ENCODE measurements around the gene NAPSA. TPM values are rescaled to one million over a fixed set of nuclear protein-coding genes. Genes with fewer than 3 reads are reported as not detected.

Gene NAPSA
- total RNA-seq, 2 donors from 2014 or later, result 0.85 to 5.0 TPM

DNA sequence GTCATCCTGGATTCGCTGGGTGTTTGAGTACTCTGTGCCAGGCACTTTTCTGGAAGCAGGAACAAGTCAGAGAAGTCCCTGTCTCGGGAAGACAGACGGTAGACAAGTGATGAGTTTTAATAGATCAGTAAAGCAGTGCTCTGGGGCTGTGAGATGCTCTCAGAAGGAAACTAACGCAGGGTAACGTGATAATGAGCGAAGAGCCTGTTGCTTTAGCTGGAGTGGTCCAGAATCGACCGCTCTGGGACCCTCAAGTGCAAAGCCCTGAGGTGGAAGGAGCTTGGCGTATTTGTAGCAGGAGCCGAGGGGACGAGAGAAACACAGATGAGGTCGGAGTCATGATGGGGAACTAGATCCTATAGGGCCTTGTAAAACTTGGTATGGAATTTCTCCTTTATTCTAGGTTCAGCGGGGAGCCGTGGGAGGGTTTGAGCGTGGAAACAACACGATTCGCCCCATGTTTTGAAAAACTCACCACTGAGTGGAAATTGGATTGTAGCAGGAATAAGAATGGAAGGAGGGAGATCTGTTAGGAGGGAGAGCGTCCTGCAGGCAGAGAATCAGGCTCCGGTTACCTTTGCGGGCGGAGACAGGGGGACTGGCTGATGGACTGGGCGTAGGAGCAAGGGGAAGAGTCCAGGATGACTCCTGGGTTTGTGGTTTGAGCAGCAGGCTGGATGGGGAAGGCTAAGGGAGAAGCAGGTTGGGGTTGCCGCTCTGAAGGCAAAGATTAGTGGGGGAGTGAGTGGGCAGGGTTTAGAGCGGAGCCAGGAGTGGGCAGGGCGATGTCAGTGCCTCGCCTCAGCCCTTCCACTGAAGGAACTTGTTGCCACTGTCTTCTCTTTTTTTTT, 19.5 kb upstream of the NAPSA start:
- H3K9me3 ChIP-seq, result no peaks in the 10 kb centered on the region
- H3K4me3 ChIP-seq, result peak overlapping the region; percentile 41 to 63
- 9% methylated on average over 26 of the region's 26 CpGs for WGBS
- DNase-seq (ENCODE audit: low spot score), result no peak
- H3K27ac ChIP-seq, result peak overlapping the region; percentile 72 to 82
- peaks cover 5% of the 10 kb centered on the region for H3K4me1 ChIP-seq (replicated peaks)
- intact Hi-C loops (cut with DNase I), result loop anchor here (10.0 kb wide), 1 partner anchor 420 kb away; no protein-coding TSS in a partner anchor
- H3K36me3 ChIP-seq, result peaks cover 3 to 14% of the 10 kb centered on the region in 2 donors
- no peaks in the 10 kb centered on the region for H3K27me3 ChIP-seq (replicated peaks; ENCODE audit: insufficient read depth)
- TF ChIP-seq POLR2A (IDR thresholded peaks at IDR 0.05), result no peak

DNA sequence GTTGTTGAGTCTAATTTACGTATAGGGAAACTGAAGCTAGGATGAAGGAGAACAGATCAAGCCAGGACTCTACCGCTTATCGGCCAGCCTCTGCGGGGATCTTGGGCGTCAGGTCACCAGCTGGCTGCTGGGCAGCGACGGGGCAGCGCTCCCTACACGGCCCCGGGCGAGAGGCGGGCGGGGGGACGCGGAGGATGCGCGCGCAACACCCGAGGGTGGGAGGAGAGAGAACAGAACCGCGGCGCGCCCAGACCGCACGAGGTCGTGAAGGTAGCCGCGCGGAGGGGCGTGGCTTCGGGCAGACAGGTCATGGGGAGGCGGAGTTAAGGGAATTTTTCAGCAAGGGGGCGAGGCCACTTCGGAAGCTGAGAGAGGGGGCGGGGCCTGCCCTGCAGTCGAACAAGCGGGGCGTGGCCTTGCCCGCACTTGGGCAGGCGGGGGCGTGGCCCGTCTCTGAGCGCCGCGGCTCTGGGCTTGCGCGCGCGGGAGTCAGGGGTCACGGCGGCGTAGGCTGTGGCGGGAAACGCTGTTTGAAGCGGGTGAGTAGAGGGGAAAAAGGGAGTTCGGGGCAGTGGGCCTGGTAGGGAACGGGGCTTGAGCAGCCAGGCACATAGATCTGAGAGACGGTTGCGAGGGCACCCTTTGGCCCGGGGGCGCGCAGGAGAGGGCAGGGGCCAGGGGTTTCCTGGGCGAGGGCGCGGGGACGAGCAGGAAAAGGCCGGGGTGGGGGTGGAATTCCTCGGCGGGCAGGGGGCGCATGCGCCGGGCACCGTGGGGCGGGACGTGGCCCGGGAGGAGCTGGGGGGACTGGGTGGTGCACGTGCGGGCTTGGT, 18.6 kb upstream of the NAPSA start, which contains the start of gene POLD1:
TSS of gene POLD1 (plus strand) at position 496 of the 833 bp plus-strand sequence. CDS start 14,505 bp downstream, outside the sequence.
- DNase-seq (ENCODE audit: low spot score), result peak; percentile 98
- no peaks in the 10 kb centered on the region for H3K27me3 ChIP-seq (replicated peaks; ENCODE audit: insufficient read depth)
- TF ChIP-seq, protein P1, sequence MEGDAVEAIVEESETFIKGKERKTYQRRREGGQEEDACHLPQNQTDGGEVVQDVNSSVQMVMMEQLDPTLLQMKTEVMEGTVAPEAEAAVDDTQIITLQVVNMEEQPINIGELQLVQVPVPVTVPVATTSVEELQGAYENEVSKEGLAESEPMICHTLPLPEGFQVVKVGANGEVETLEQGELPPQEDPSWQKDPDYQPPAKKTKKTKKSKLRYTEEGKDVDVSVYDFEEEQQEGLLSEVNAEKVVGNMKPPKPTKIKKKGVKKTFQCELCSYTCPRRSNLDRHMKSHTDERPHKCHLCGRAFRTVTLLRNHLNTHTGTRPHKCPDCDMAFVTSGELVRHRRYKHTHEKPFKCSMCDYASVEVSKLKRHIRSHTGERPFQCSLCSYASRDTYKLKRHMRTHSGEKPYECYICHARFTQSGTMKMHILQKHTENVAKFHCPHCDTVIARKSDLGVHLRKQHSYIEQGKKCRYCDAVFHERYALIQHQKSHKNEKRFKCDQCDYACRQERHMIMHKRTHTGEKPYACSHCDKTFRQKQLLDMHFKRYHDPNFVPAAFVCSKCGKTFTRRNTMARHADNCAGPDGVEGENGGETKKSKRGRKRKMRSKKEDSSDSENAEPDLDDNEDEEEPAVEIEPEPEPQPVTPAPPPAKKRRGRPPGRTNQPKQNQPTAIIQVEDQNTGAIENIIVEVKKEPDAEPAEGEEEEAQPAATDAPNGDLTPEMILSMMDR (IDR thresholded peaks at IDR 0.05), result peak in 1 of 4 experiments; percentile 7
- TF ChIP-seq POLR2AphosphoS5 (IDR thresholded peaks at IDR 0.05) (peak; percentile 91), POLR2A (IDR thresholded peaks at IDR 0.05) (peak; percentile 39)
- intact Hi-C loops (cut with DNase I), result loop anchor here (10.0 kb wide), 1 partner anchor 421 kb away; no protein-coding TSS in a partner anchor
- under 1% methylated on average over 78 of the region's 78 CpGs for WGBS
- peaks cover 5% of the 10 kb centered on the region for H3K4me1 ChIP-seq (replicated peaks)
- peaks cover 7 to 22% of the 10 kb centered on the region in 2 donors for H3K36me3 ChIP-seq
- peak within 1 kb of the TSS; percentile 72 to 82 for H3K27ac ChIP-seq
- H3K4me3 ChIP-seq, result peak within 1 kb of the TSS; percentile 41 to 63
- H3K9me3 ChIP-seq, result no peaks in the 10 kb centered on the region

DNA sequence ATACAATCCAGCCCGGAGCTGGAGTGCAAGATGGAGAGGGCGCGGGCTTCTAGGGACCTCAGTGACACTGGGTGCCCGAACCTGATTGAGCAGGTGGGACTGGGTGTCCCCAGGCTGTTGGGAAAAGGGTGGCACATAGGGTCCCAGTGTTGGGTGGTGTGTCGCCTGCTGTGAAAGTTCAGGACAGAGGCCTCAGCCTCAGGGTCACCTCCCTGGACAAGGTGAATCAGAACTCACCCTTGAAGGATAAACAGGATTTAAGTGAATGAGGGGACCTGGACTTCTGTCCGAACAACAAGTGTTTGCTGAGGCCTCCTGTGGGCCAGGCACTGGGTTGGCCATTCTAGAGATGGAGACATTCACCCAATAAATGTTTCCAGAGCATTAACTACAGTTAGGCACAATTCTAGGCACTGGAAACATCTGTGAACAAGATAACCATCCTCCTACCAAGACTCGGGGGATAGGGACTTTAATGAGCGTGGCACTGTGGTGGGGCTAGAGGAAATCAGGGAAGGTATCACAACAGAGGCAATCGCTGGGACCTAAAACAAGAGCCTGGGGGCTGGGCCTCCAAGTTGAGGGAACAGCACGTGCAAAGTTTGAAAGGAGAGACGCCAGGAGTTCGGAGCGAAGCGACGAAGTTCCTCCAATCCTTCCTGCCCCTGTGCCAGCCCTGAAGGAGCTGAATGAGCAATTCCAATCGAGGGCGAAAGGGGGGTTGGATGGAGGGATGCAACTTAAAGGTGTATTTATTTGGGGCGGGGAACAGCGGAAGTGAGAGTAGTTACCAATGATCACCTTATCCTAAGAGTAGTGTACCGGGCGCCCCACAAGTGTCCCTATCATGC, 17.8 kb upstream of the NAPSA start:
- Histone ChIP-seq H3K4me3 (peak overlapping the region; percentile 41 to 63), H3K27ac (peak overlapping the region; percentile 72 to 82), H3K36me3 (peaks cover 7 to 29% of the 10 kb centered on the region in 2 donors), H3K27me3 (replicated peaks; ENCODE audit: insufficient read depth) (no peaks in the 10 kb centered on the region), H3K4me1 (replicated peaks) (peaks cover 5% of the 10 kb centered on the region), H3K9me3 (no peaks in the 10 kb centered on the region)
- intact Hi-C loops (cut with DNase I), result loop anchor here (10.0 kb wide), 1 partner anchor 422 kb away; no protein-coding TSS in a partner anchor
- TF ChIP-seq, protein P1 (IDR thresholded peaks at IDR 0.05), result no peak
- TF ChIP-seq POLR2AphosphoS5 (IDR thresholded peaks at IDR 0.05) (no peak), POLR2A (IDR thresholded peaks at IDR 0.05) (no peak)
- WGBS, result 43% methylated on average over 21 of the region's 21 CpGs
- DNase-seq (ENCODE audit: low spot score), result peak; percentile 23

DNA sequence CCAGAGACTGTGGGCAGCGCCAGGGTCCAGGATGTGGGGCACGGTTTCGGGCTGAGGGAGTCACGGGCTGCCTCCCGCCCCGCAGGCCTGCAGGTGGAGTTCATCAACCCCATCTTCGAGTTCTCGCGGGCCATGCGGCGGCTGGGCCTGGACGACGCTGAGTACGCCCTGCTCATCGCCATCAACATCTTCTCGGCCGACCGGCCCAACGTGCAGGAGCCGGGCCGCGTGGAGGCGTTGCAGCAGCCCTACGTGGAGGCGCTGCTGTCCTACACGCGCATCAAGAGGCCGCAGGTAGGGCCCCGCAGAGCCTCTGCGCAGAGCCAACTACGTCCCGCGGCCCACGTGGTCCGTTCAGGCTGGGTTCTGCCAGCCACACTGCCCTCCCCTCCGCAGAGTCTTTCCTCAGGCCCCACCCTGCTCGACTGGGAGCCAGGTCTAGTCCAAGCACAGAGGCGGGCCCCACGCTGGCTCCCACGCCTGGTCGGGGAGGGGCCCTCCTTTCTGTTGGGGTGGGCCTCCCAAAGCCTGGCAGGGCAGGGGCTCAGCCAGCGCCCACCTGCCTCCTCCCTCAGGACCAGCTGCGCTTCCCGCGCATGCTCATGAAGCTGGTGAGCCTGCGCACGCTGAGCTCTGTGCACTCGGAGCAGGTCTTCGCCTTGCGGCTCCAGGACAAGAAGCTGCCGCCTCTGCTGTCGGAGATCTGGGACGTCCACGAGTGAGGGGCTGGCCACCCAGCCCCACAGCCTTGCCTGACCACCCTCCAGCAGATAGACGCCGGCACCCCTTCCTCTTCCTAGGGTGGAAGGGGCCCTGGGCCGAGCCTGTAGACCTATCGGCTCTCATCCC, 16.7 kb upstream of the NAPSA start:
- no peak for DNase-seq (ENCODE audit: low spot score)
- Histone ChIP-seq H3K36me3 (peaks cover 7 to 33% of the 10 kb centered on the region in 2 donors), H3K27ac (no peak overlapping the region), H3K27me3 (replicated peaks; ENCODE audit: insufficient read depth) (no peaks in the 10 kb centered on the region), H3K4me1 (replicated peaks) (peaks cover 5% of the 10 kb centered on the region), H3K4me3 (no peak overlapping the region), H3K9me3 (no peaks in the 10 kb centered on the region)
- TF ChIP-seq POLR2A (IDR thresholded peaks at IDR 0.05) (no peak), POLR2AphosphoS5 (IDR thresholded peaks at IDR 0.05) (no peak)
- TF ChIP-seq, protein P1 (IDR thresholded peaks at IDR 0.05), result no peak
- 90% methylated on average over 45 of the region's 58 CpGs for WGBS
- intact Hi-C loops (cut with DNase I), result loop anchor here (10.0 kb wide), 1 partner anchor 423 kb away; no protein-coding TSS in a partner anchor

Measured in prostate gland (tissue), 2 donors.